ENCODE measurements around the gene CAMTA1. TPM values are rescaled to one million over a fixed set of nuclear protein-coding genes. Genes with fewer than 3 reads are reported as not detected.

The CAMTA1 gene
- total RNA-seq, 6 donors from 2014 or later = 38.8 to 74.0 (median 46.1) TPM

DNA sequence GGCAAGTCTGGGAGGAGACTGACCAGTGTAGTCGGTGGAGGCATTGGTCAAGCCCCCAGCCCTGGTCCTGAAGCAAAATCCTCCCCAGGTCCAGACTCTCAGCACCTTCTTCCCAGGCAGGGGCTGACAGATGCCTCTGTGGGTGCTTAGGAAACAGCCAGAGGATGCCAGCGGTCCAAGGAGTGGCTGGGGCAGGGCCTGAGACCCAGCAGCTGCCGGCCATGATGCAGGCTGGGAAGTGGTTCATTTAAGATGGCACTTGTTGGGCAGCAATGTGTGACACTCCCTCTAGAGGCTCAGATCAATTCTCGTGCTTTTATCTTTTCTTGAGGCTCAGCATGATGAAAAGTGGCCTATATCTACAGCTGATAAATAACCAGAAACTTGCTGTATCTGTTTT, 820.8 kb downstream of the CAMTA1 start:
- ATAC-seq (ENCODE audit: low FRiP score in 2 of 2) = no peak
- 67 to 77% methylated on average over 3 to 4 of the region's 4 CpGs for WGBS, 2 donors

DNA sequence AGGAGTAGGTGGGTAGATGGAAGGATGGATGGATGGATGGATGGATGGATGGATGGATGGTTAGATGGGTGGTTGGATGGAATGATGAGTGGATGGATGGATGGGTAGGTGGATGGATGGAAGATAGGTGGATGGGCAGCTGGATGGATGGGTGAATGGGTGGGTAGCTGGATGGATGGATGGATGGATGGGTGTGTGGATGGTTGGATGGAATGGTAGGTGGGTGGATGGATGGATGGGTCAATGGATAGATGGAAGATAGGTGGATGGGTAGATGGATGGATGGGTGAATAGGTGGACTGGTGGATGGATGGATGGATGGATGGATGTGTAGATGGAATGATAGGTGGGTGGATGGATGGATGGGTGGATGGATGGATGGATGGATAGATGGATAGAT, 821.8 kb downstream of the CAMTA1 start:
- TF ChIP-seq EP300 (IDR thresholded peaks at IDR 0.05) = no peak
- TF ChIP-seq POLR2AphosphoS5 (IDR thresholded peaks at IDR 0.05) = no peak
- TF ChIP-seq CTCF (IDR thresholded peaks at IDR 0.05) = no peak
- no peak for TF ChIP-seq POLR2A (IDR thresholded peaks at IDR 0.05)
- Histone ChIP-seq H3K9me3 (no peaks in the 10 kb centered on the region), H3K36me3 (no peaks in the 10 kb centered on the region), H3K27me3 (no peaks in the 10 kb centered on the region), H3K4me1 (no peaks in the 10 kb centered on the region), H3K4me3 (no peak overlapping the region), H3K27ac (no peak overlapping the region)
- ATAC-seq (ENCODE audit: low FRiP score in 2 of 2) (no peak), DNase-seq (no peak)

More for the DNA sequence above, 820.8 kb downstream of the CAMTA1 start:
- H3K36me3 ChIP-seq = no peaks in the 10 kb centered on the region
- no peaks in the 10 kb centered on the region for H3K27me3 ChIP-seq
- no peak overlapping the region for H3K27ac ChIP-seq
- TF ChIP-seq POLR2A (IDR thresholded peaks at IDR 0.05) (no peak), CTCF (IDR thresholded peaks at IDR 0.05) (no peak), EP300 (IDR thresholded peaks at IDR 0.05) (no peak), POLR2AphosphoS5 (IDR thresholded peaks at IDR 0.05) (no peak)
- no peak overlapping the region for H3K4me3 ChIP-seq
- DNase-seq = no peak
- no peaks in the 10 kb centered on the region for H3K9me3 ChIP-seq
- H3K4me1 ChIP-seq = no peaks in the 10 kb centered on the region

- no peaks in the 10 kb centered on the region for H3K9me3 ChIP-seq
- DNase-seq = no peak
- ATAC-seq (ENCODE audit: low FRiP score in 2 of 2) = no peak
- no peaks in the 10 kb centered on the region for H3K4me1 ChIP-seq
- TF ChIP-seq CTCF (IDR thresholded peaks at IDR 0.05) (no peak), EP300 (IDR thresholded peaks at IDR 0.05) (no peak), POLR2AphosphoS5 (IDR thresholded peaks at IDR 0.05) (no peak), POLR2A (IDR thresholded peaks at IDR 0.05) (no peak)
- H3K4me3 ChIP-seq = no peak overlapping the region
- H3K27me3 ChIP-seq = no peaks in the 10 kb centered on the region
- H3K27ac ChIP-seq = no peak overlapping the region
- 36 to 42% methylated on average over 7 to 8 of the region's 10 CpGs for WGBS, 2 donors
- no peaks in the 10 kb centered on the region for H3K36me3 ChIP-seq
Measured at GRCh38 chr1:7608628-7609305, 823.5 kb downstream of the CAMTA1 start.

GRCh38 chr1:7609311-7609994, 824.2 kb downstream of the CAMTA1 start:
- Histone ChIP-seq H3K4me1 (no peaks in the 10 kb centered on the region), H3K27me3 (no peaks in the 10 kb centered on the region), H3K27ac (no peak overlapping the region), H3K4me3 (no peak overlapping the region), H3K9me3 (no peaks in the 10 kb centered on the region), H3K36me3 (no peaks in the 10 kb centered on the region)
- TF ChIP-seq POLR2A (IDR thresholded peaks at IDR 0.05) (no peak), CTCF (IDR thresholded peaks at IDR 0.05) (no peak), POLR2AphosphoS5 (IDR thresholded peaks at IDR 0.05) (no peak), EP300 (IDR thresholded peaks at IDR 0.05) (no peak)
- no peak for ATAC-seq (ENCODE audit: low FRiP score in 2 of 2)
- DNase-seq = no peak
- WGBS, 2 donors = 77 to 82% methylated on average over 7 of the region's 7 CpGs

All from upper lobe of left lung (tissue), 6 donors.